Activated CD4-positive, alpha-beta T cell treated with anti-CD3 and anti-CD28 coated beads for 24 hours (primary cell): Measurements from ENCODE around the gene CXADR.
A peak's percentile ranks its signal among the peaks of the same experiment; 100 is the strongest.

ENCODE experiments used
- DNase-seq, 2 donors: peaks; one replicate each; pipeline ENCODE4 v3.0.0-alpha.2; 2020; ENCODE audit warnings: low read depth in 2 of 2

CXADR gene

DNA sequence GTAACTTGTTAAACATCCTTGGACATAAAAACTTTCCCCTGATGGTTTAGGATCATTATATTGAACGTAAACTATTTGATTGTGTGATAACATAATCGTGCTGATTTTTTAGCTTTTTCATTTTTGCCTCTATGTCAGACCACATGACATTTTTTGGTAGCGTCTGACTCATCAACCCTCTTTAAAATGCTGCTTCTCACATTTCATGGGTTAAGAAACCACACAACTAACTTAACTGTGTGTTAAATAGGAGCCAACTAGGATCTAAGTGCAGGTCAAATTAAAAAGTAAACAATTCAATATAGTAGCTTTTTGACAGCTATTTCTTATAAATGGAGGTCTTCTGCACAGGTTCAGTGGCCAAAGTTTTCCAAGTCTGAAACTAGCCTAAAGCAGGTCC lies 90.0 kb downstream of the CXADR start:
- DNase-seq, result no peak

DNA sequence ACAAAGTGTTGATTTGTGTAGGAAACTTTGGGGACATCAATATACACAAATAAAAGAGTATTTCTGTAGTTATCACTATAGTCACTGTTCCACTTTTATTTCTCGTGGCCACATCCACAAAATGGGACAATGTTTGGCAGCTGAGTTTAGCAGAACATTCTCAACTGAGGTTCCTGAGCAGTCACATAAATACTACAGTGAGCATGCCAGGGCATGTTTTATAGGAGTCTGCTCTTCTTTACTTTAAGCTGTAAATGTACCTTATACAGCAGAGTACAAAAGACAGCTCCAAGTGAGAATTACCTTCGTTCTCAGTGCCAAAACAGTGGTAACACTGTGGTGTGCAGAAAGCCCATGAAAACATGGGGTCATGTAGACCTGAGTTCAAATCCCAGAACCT lies 94.8 kb downstream of the CXADR start:
- DNase-seq, result no peak

DNA sequence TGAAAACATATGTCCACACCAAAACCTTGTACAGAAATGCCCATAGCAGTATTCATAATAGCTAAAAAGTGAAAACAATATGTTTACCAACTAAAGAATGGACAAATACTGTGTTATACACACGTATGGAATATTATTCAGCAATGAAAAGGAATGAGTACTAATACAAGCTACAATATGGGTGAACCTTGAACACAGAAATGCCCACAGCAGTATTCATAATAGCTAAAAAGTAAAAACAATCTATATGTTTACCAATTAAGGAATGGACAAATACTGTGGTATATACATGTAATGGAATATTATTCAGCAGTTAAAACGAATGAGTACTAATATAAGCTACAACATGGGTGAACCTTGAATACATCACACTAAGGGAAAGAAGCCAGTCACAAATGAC lies 96.8 kb downstream of the CXADR start:
- DNase-seq, result no peak

DNA sequence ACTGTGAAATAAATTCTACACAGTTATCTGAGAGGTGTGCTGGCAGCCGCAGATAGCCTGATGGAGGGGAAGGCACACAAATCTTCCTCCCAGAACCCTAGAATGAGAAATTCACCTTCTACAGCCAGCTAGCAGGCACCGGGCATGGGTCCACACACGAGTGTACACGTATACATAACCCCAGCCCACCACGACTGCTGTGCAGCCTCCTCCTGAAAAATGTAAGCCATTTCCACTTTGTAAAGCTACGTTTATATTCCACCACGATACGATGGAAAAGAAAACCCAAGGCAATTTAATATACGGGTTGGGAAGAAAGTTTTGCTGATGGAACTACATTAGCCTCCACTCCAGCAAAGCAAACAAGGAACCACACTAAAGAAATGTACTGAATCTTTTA lies 98.1 kb downstream of the CXADR start:
- DNase-seq, result no peak

DNA sequence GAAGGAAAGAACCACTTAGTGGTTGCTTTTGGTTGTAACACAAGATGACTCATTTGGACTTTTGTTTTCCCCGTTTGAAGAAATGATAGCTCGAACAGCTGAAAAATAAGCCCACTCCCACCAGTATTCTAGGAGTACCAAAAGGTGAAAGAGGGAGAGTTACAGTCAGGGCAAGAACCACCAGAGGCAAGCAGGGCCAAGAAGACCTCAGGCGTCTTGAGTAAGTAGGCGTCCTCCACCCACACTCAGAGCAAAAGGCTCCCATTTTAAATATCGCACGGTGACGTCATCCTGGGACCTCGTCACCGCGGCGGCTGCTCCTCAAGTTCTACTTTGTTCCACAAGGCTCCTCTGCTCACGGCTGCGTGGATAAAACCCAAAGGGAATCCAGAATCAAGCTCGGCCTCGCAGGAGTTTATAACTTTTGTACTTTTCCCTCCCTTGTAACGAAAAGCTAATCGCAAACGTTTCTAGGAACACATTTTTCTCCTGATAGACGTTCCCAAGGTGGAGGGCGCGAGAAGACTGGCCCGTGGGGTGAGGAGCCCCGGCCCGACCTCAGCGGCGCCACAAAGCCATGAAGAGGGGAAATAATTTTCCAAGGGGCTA lies 98.7 kb downstream of the CXADR start:
- peak; percentile 68 to 69 for DNase-seq

DNA sequence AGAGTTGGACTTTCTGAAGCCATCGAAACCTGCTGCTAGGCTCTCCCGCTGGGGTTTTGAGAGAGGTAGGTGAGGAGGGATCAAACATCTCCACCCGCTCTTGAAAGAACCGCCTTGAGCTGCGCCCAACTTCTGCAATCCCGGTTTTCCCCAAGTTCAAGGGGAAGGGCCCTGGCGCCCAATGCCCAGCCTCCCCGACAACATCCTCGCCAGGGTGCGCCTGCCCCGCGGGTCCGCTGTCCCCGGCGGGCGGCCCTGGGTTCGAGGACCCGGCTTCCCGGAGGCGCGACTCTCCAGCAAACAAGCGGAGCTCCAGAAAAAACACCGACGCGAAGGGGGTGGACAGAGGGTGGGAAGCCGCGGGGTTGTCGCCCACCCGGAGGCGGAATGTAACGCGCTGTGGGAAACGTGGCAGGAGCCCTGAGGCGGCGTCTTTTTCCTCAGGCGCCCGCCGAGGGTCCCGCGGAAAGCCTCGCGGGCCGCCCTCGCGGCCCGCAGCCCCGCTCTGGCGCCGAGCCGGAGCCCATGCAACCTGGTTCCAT lies 99.3 kb downstream of the CXADR start:
- peak in 1 of 2 donors; percentile 2 for DNase-seq

DNA sequence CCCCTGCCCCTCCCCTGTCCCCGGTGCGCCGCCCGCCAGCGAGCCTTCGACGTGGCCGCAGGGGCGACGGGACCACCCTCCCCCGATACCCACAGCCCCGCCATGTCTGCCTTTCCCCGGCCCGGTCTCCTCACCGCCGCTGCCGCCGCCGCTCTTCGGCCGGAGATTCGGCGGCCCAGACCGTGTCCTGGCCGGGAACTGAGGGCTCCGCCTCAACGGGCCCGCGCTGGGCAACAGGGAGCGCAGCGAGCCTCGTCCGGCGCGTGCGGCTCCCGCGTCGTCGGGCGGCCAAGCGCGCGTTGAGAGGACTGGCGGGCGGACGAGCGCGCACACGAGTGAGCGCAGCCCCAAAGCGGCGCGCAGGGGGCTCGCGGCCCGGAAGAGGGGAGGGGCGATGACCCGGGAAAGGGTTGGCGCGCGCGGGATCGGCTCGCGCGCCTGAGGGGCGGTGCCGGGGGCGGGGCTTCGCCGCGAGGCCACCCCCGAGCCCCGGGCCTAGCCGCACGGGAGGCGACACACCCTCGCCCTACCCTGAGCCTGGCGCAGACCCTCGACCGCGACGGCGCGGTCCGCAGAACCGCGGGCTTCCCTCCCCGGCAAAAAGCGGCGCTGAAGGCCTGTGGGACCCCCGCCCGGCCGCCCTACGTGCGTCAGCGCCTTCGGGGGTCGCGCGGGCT lies 99.9 kb downstream of the CXADR start, which contains the start of gene BTG3:
TSS of gene BTG3 (minus strand) at position 337 of the 677 bp plus-strand sequence. CDS start 3,757 bp downstream, outside the sequence.
- peak; percentile 67 to 73 for DNase-seq

DNA sequence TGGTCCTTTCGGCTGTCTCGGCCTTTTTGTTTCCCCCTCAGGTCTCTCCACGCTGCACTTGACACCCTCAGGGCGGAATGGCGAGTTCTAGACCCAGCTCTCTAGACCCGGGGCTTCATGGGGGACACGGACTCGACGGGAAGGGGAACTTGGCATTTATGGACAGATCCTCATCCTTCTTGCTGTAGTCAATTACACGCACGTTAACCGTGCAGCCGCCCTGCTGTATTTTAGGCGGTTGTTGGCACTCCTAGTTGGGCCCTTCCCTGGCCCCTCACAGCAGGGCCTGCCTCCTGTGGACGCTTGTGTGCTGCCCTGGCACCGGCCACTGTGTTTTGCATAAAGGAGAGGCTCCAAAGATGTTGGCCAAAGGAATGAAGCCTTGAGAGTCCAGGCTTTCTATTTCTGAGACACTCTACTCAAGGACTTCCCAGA lies 100.4 kb downstream of the CXADR start:
- DNase-seq, result no peak

DNA sequence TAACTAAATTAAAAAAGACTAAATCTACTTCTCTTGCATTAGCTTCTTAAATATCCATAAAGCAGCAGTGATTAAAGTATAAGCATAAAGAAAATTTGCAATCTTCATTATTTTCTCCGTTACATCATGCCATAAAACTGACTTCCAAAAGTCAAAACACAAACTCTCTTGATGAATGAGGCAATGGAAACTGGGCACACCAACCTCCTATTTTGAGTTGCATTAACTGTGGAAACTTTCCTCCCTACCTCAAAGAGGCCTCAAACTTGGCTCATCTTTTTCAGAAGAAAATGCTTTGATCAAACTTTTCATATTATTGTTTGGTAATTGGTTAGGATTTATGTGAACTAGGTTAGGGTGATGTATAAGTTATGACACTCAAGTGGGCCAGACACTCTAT lies 104.0 kb downstream of the CXADR start:
- DNase-seq, result no peak

DNA sequence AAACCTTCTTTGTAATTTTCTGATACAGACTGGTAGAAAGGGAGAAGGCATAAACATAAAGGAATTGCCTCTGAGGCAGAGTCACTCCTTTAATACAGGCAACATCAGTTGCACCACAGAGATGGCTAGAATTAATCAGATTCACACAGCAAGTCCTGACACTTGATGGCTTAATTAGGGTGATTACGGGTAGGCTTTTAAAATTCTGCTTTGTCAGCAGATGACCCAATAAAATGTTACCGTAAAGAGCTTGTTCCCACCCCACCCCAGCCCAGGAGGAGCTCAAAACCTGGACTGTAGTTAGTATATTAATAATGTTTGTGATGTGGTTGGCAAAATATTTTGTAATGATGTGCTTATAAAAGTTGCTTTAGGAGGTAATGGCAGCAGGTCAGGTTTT lies 109.2 kb downstream of the CXADR start:
- DNase-seq, result no peak

DNA sequence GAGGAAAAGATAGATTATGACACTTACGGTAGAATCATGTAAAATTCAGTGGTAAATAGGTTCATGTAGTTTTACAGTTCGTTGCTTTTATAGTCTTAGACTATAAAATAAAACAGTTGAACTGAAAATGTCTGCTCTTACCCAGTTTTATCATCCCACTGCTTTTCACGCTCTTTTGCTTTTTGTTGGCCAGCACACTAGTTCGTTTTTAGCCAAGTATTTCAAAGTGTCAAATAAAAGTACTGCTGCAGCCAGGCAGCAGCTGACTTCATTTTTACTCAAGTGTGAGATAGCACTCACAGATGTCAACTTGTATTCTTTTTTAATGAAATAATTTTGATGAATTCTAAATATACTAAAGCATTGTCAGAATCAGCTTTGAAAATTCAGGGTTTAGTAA lies 118.4 kb downstream of the CXADR start:
- DNase-seq, result no peak

DNA sequence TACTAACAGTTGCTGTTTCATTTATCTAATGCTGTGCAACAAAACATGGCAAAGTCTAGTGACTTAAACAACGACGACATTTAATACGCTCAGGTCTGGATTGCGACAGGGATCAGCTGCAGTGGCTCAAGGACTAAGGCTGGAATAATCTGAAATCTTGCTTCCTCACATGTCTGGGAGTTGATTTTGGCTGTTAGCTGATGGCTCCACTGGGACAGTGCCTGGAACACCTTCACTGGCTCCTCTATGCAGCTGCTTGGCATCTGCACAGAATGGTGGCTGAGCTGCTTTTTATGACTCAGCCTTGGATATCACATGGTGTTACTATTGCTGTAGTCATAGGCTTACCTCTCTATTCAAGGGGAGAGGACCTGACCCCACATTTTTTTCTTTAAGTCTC lies 123.9 kb downstream of the CXADR start:
- DNase-seq, result no peak

DNA sequence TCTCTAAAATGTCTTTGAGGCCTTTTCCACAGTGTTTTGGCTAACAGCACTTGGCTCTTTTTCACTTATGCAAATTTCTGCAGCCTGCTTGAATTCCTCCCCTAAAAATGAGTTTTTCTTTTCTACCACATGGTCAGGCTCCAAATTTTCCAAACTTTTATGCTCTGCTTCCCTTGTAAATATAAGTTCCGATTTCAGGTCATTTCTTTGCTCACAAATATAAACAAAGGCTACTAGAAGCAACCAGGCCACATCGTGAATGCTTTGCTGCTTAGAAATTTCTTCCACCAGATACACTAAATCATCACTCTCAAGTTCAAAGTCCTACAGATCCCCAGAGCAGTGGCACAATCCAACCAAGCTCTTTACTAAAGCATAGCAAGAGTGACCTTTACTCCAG lies 128.0 kb downstream of the CXADR start:
- DNase-seq, result no peak
